Fibroblast of lung (primary cell): ENCODE measurements around the gene APBB2.

Source experiments
- CTCF ChIP-seq, 2 donors: IDR thresholded peaks in 1 of 2; conservative IDR thresholded peaks in 1 of 2; 1 replicate in 1 of 2; 2 replicates in 1 of 2; pipeline ENCODE4 v1.5.1; 2011 to 2012; ENCODE audit warnings: low read length in 2 of 2, control low read depth in 1 of 2, inconsistent platforms in 1 of 2, low read depth in 1 of 2, mild to moderate bottlenecking in 1 of 2
- EZH2 ChIP-seq: IDR thresholded peaks from 2 replicates; pipeline ENCODE4 v1.5.1; 2012; ENCODE audit warnings: low read length, control low read depth, mild to moderate bottlenecking; ENCODE audit errors: missing control alignments

GRCh38 chr4:41213625-41214135 lies 662 bp downstream of the APBB2 start:
- TF ChIP-seq CTCF (conservative IDR thresholded peaks at IDR 0.05 in 1 of 2, IDR thresholded peaks at IDR 0.05 in 1 of 2; ENCODE audit: low read depth in 1 of 2, low read length in 2 of 2) (no peak), EZH2 (no peak)
